Endothelial cell of umbilical vein (primary cell): ENCODE measurements around the gene KIF6. TPM values are rescaled to one million over a fixed set of nuclear protein-coding genes. Genes with fewer than 3 reads are reported as not detected.

Source experiments
- BruUV-seq: library from RNA; stranded (reverse); fragments of 400-500 nt; replicated peaks from 2 replicates; lab custom pipeline; 2021; lab: Mats Ljungman, UMichigan
- CTCF ChIA-PET: fragments of 300-600, 350-600 bp; sonication (Branson Sonifier 250); formaldehyde crosslinking; loops from one replicate; lab custom pipeline; 2021; ENCODE audit warnings: antibody characterized with exemption, inconsistent platforms; lab: Charles Lee
- POLR2A ChIA-PET: fragments of 300-600, 350-600 bp; sonication (Branson Sonifier 250); formaldehyde crosslinking; loops from one replicate; lab custom pipeline; 2021; ENCODE audit warnings: antibody characterized with exemption, inconsistent platforms; lab: Charles Lee
- DNase-seq: peaks from one replicate; pipeline ENCODE4 v3.0.0-alpha.2; 2011; ENCODE audit warnings: low read depth, low spot score
- FAIRE-seq: peaks from 2 replicates; lab custom pipeline; 2011; peaks lifted over from hg19 to GRCh38; lab: Jason Lieb, UNC
- H2AFZ ChIP-seq: 2 replicates; pipeline ENCODE4 v1.6.0; 2012; ENCODE audit warnings: low read depth, low read length, control low read depth, inconsistent platforms
- H3K27ac ChIP-seq: 2 replicates; pipeline ENCODE4 v1.5.1; 2011; ENCODE audit warnings: low read depth, mild to moderate bottlenecking, control low read depth, low read length, moderate library complexity; ENCODE audit not compliant: insufficient read depth
- H3K27me3 ChIP-seq, 2 experiments: 2 replicates each; pipeline versions ENCODE4 v1.6.0 to v1.6.1; 2011; ENCODE audit warnings: low read length in 2 of 2, mixed read lengths in 1 of 2; ENCODE audit not compliant: control insufficient read depth in 2 of 2, insufficient read depth in 2 of 2
- H3K36me3 ChIP-seq, 2 experiments: 2 replicates in 1 of 2; 3 replicates in 1 of 2; pipeline ENCODE4 v1.5.1; 2011; ENCODE audit warnings: low read length in 2 of 2, mild to moderate bottlenecking in 1 of 2, moderate library complexity in 1 of 2; ENCODE audit not compliant: control insufficient read depth in 2 of 2, insufficient read depth in 2 of 2; ENCODE audit errors: extremely low read depth in 1 of 2
- H3K4me1 ChIP-seq: 3 replicates; pipeline ENCODE4 v1.5.1; 2011; ENCODE audit warnings: mild to moderate bottlenecking, low read length; ENCODE audit not compliant: control insufficient read depth, insufficient read depth; ENCODE audit errors: extremely low read depth
- H3K4me2 ChIP-seq: 2 replicates; pipeline ENCODE4 v1.6.1; 2011; ENCODE audit warnings: low read length, control low read depth, mixed read lengths; ENCODE audit not compliant: insufficient read depth
- H3K4me3 ChIP-seq, 3 experiments: fragments of 200-600 bp in 1 of 3; sonication (generic), shearing (Covaris generic) in 1 of 3; replicated peaks in 1 of 3; 2 replicates each; pipeline ENCODE4 v1.5.1; 2011 to 2016; ENCODE audit warnings: control low read depth in 3 of 3, low read length in 3 of 3, mild to moderate bottlenecking in 2 of 3, inconsistent platforms in 1 of 3, low read depth in 1 of 3, moderate library complexity in 1 of 3; ENCODE audit not compliant: insufficient read depth in 1 of 3
- H3K79me2 ChIP-seq: 2 replicates; pipeline ENCODE4 v1.6.0; 2012; ENCODE audit warnings: low read length, inconsistent platforms; ENCODE audit not compliant: control insufficient read depth, insufficient read depth
- H3K9ac ChIP-seq: replicated peaks from 2 replicates; pipeline ENCODE3; 2011; ENCODE audit warnings: low read length, control low read depth; ENCODE audit not compliant: insufficient read depth; ENCODE audit errors: extremely low read depth
- H3K9me1 ChIP-seq: replicated peaks from 3 replicates; pipeline ENCODE4 v1.6.0; 2011; ENCODE audit warnings: mild to moderate bottlenecking, low read length; ENCODE audit not compliant: control insufficient read depth, insufficient read depth; ENCODE audit errors: extremely low read depth
- H3K9me3 ChIP-seq: replicated peaks from 2 replicates; pipeline ENCODE4 v1.5.1; 2012; ENCODE audit warnings: low read length, inconsistent platforms; ENCODE audit not compliant: control insufficient read depth, insufficient read depth
- H4K20me1 ChIP-seq: replicated peaks from 2 replicates; pipeline ENCODE3; 2011; ENCODE audit warnings: mild to moderate bottlenecking, low read length; ENCODE audit not compliant: control insufficient read depth, insufficient read depth; ENCODE audit errors: extremely low read depth
- CTCF ChIP-seq, 2 donors: IDR thresholded peaks; 1 replicate in 1 of 2; 2 replicates in 1 of 2; pipeline ENCODE4 v1.5.1; 2011; ENCODE audit warnings: low read length in 2 of 2, mild to moderate bottlenecking in 2 of 2, moderate library complexity in 2 of 2, control low read depth in 1 of 2, inconsistent platforms in 1 of 2, low read depth in 1 of 2; ENCODE audit not compliant: insufficient read depth in 1 of 2; ENCODE audit errors: extremely low read depth in 1 of 2
- EZH2 ChIP-seq: IDR thresholded peaks from 2 replicates; pipeline ENCODE4 v1.6.1; 2012; ENCODE audit warnings: borderline replicate concordance, low read depth, mild to moderate bottlenecking, moderate library complexity, low read length, inconsistent platforms; ENCODE audit not compliant: severe bottlenecking
- FOS ChIP-seq: IDR thresholded peaks from 2 replicates; pipeline ENCODE4 v1.6.1; 2011; ENCODE audit warnings: mild to moderate bottlenecking, low read length, moderate library complexity, borderline replicate concordance; ENCODE audit not compliant: insufficient read depth
- GATA2 ChIP-seq: IDR thresholded peaks from 2 replicates; pipeline ENCODE4 v1.7.0; 2011; ENCODE audit warnings: low read depth, mild to moderate bottlenecking, moderate library complexity, mixed read lengths, low read length; ENCODE audit not compliant: insufficient read length, insufficient read depth
- JUN ChIP-seq: IDR thresholded peaks from 2 replicates; pipeline ENCODE4 v1.6.1; 2011; ENCODE audit warnings: borderline replicate concordance, low read depth; ENCODE audit not compliant: insufficient read length, insufficient read depth
- MAX ChIP-seq: IDR thresholded peaks from 2 replicates; pipeline ENCODE4 v1.6.1; 2011; ENCODE audit not compliant: insufficient read depth, insufficient read length
- MYC ChIP-seq: IDR thresholded peaks from one replicate; pipeline ENCODE4 v1.6.1; 2011; ENCODE audit warnings: mild to moderate bottlenecking, low read depth, low read length
- POLR2A ChIP-seq: IDR thresholded peaks from 2 replicates; pipeline ENCODE4 v1.6.1; 2012; ENCODE audit warnings: low read depth, mild to moderate bottlenecking, control low read depth, low read length
- POLR2AphosphoS5 ChIP-seq: IDR thresholded peaks from 2 replicates; pipeline ENCODE4 v1.6.1; 2012; ENCODE audit warnings: low read depth, mild to moderate bottlenecking, control low read depth, low read length, moderate library complexity; ENCODE audit not compliant: insufficient read depth
- dilution Hi-C: fragments of 300-500 bp; cut with MboI; formaldehyde crosslinking; loops from one replicate; pipeline ENCODE4 v1.15.0; 2019; ENCODE audit warnings: low sequenced_read_pairs; ENCODE audit not compliant: extremely low pct_ligation_motif_present
- intact Hi-C: fragments of 100-400 bp; cut with micrococcal nuclease; formaldehyde crosslinking; loops from one replicate; pipeline ENCODE4 v1.10.0; 2022
- polyA plus RNA-seq, 4 experiments: library from polyadenylated mRNA; depleted of rRNA in 3 of 4; stranded (reverse) in 3 of 4; unstranded in 1 of 4; fragments of >200 nt; gene quantifications; 2 replicates each; pipeline versions ENCODE4 v1.2.1 to v1.2.3, GENCODE V29; 2011 to 2012; ENCODE audit warnings: missing spikeins in 1 of 4
- total RNA-seq: library from RNA; stranded (reverse); gene quantifications from 2 replicates; pipeline ENCODE4 v1.2.3, GENCODE V29; 2021

KIF6 gene
- total and polyA plus RNA-seq, 2 donors (not counting 3 experiments of a cell fraction or from before 2014, with no cell fraction given) = not detected

GRCh38 chr6:39594285-39594684 lies 130.9 kb downstream of the KIF6 start:
- Histone ChIP-seq H3K9me1 (no peaks in the 10 kb centered on the region), H3K9me3 (no peaks in the 10 kb centered on the region), H3K9ac (no peak overlapping the region), H3K36me3 (no peaks in the 10 kb centered on the region), H2AFZ (no peak overlapping the region), H3K27ac (no peak overlapping the region), H3K79me2 (no peaks in the 10 kb centered on the region), H3K4me1 (no peaks in the 10 kb centered on the region), H4K20me1 (no peaks in the 10 kb centered on the region), H3K4me3 (no peak overlapping the region), H3K27me3 (no peaks in the 10 kb centered on the region), H3K4me2 (no peak overlapping the region)
- POLR2A ChIA-PET = no interaction called here
- dilution Hi-C loops (no loop called here), intact Hi-C loops (no loop called here)
- no peak for DNase-seq
- FAIRE-seq = no peak
- TF ChIP-seq GATA2 = no peak
- no peak for TF ChIP-seq POLR2A
- TF ChIP-seq MYC = no peak
- TF ChIP-seq JUN = no peak
- TF ChIP-seq EZH2 = no peak
- no peak for TF ChIP-seq FOS
- TF ChIP-seq CTCF (IDR thresholded peaks at IDR 0.05; ENCODE audit: extremely low read depth in 1 of 2, insufficient read depth in 1 of 2, low read depth in 1 of 2, low read length in 2 of 2) = no peak
- no peak for TF ChIP-seq MAX
- no peak for TF ChIP-seq POLR2AphosphoS5
- no TSS peak for BruUV-seq
- CTCF ChIA-PET = no interaction called here
